ENCODE results near the gene WRNIP1.

WRNIP1 gene

DNA sequence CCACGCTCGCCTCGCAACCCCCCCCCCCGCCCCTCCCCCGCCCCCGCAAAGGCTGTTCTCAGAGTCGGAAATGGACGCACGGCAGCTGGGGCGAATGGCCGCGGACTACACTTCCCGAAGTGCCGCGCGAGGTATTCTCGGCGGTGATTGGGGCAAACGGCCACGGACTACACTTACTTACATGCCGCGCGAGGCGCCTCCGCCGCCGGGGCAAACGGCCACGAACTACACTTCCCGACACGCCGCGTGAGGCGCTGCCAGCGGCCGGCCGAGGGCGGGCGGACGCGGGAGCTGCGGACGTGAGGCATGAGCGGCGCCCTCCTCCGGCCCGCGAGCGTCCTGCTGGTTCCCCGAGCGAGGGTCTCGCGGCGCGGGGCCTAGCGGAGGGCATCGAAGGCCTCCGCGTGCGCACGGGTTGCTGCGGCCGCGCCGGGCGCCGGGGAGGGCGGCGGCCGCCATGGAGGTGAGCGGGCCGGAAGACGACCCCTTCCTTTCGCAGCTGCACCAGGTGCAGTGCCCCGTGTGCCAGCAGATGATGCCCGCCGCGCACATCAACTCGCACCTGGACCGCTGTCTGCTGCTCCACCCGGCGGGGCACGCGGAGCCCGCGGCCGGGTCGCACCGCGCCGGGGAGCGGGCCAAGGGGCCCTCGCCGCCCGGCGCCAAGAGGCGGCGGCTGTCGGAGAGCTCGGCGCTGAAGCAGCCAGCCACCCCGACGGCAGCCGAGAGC, at the start of gene WRNIP1:
Gene WRNIP1 (plus strand): TSS at position 228 of the 730 bp plus-strand sequence. CDS start 230 bp downstream, at position 458.
- DNase-seq, result peak; percentile 100

- no peak for DNase-seq
Observed at GRCh38 chr6:2715737-2716136, 49.5 kb upstream of the WRNIP1 start.

GRCh38 chr6:2716936-2717700, 48.1 kb upstream of the WRNIP1 start:
- no peak for DNase-seq

- no peak for DNase-seq
Observed at GRCh38 chr6:2718334-2719092, 46.7 kb upstream of the WRNIP1 start.

DNA sequence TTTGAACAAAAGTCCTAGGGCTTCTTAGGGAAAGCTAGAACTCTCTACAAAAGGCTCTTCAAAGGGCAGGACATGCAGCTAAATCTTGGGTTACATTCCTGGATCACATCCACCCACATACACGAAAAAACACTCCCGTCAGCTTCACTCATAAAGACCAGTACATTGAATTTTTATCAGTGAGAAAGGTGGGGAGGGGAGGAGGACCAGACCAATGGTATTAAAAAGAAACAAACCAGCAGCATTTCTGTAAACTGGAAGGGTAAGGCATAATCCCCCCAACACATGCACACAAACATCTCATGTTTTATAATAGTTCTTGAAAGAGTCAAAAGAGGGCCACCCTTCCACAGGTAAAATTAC, 46.1 kb upstream of the WRNIP1 start:
- no peak for DNase-seq

- DNase-seq, result no peak
Observed at GRCh38 chr6:2721219-2721618, 44.0 kb upstream of the WRNIP1 start.

GRCh38 chr6:2725364-2725988, 39.7 kb upstream of the WRNIP1 start:
- no peak for DNase-seq

GRCh38 chr6:2725999-2726567, 39.1 kb upstream of the WRNIP1 start:
- DNase-seq, result peak; percentile 46

- DNase-seq, result no peak
Observed at GRCh38 chr6:2729921-2730320, 35.3 kb upstream of the WRNIP1 start.

DNA sequence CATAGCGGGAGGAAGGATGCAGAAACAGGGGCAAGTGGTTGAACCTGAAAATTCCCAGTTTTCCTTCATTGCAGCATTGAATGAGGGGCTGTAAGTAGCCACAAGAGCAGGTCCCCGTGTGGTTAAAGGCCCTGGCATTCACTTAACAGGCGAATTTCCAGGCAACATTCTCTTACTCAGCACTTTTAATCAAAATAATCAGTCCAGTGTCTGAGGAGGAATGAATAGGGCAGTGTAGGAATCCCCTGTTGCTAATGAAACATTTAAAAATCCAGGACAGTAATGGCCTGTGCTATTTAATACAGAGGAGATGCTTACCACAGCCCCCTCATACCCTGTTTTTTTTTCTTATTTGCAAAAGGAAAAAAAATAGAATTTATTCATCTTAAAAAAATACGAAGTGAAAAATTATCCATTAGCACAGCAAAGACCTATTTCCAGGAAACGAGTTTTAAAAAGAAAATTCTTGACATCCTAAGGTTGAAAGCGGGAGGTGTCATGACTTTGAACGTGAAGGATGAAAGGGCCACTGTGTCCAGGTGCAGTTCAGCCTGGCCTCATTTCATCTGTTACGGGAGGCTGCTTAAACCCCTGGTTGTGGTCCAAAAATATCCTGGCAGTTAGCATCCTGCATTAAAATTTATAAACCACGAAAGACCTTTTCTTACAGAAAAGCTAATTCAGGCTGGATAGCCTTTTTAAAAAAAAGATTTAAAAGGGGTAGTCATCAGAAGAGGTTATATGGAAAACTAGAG, 34.7 kb upstream of the WRNIP1 start:
- no peak for DNase-seq

- no peak for DNase-seq
Observed at GRCh38 chr6:2731281-2731909, 33.8 kb upstream of the WRNIP1 start.

GRCh38 chr6:2732503-2733089, 32.6 kb upstream of the WRNIP1 start:
- no peak for DNase-seq

DNA sequence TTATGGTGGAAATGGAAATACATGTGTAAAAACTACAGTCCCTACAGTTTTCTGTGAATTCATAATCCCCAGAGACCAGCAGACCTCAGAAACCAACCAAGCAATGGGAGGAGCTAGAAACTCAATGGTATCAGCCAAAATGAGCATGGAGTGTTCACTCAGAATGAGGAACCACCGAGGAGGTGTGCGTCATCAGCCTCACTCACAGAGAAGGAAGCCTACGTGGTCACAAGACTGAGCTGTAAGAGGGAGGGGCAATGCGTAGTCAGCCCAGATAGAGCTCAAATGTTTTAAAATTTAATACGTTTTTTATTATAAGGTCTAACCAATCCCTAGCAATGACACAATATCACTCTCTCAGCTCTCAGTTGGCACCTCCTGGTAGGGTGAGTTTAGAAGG, 31.9 kb upstream of the WRNIP1 start:
- DNase-seq, result no peak

GRCh38 chr6:2733736-2734480, 31.3 kb upstream of the WRNIP1 start:
- DNase-seq, result no peak

DNA sequence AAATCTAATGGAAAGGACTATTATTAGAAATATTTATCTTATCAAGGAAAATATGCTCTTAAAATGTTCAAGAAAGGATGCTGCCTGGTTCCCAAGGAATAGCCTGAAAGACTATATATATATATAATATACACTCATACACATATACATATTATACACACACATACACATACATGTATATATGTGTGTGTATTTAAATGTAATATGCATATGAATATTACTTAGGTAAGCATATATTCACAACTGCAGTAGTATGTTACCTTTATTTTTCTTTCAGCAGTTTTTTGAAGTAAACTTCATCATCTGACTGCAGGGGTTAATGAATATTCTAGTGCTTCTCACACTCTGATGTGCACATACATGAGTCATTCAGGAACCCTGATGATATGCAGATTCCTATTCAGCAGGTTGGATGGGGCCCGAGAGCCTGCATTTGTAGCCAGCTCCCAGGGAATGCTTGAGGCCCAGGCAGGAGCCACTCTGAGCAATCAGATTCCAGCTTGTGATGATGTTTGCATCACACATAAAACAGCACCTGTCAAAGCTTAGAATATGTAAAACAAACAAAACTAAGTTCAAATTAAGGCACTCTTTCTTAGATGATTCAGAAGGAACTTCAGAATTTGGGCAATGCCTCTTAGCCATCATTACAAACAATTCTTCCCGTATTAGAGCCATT, 30.6 kb upstream of the WRNIP1 start:
- DNase-seq, result no peak

DNA sequence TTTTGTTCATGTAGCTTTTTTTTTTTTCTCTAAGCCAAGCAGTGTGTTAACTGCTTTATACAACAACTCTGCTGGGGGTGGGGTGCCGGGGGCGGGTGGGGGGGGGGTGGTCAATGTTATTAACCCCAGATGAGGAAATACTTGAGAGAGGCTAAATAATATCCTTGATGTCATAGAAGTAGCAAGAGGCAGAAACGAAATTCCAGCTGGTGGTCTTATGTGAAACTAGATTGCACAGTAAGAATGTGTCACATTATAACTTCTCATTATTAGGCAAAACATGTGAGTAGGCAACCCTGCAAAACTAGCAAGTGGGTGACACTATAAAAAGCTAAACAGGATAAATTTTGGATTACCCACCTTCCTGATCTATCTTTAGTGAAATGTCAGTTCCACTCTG, 27.3 kb upstream of the WRNIP1 start:
- no peak for DNase-seq

GRCh38 chr6:2738373-2738979, 26.7 kb upstream of the WRNIP1 start:
- DNase-seq, result peak; percentile 69

DNA sequence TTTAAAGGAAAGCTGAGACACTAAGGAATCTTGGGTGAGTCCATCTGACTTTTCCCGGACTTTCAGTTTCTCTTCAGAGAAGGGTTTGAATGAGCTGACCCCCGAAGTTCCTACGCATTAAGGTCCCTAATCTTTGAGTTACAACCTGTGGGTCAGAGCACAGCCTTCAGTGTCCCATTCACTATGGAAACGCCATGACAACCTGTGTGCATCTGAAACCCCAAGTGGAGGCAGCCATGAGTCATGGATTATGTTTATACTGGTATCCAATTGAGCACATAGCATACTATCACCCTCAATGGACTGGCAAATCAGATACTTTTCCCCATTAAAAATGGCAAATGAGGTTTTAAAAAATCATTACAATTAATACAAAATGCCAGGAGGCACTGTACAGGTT, 25.9 kb upstream of the WRNIP1 start:
- DNase-seq, result no peak

- no peak for DNase-seq
Observed at GRCh38 chr6:2740581-2740980, 24.6 kb upstream of the WRNIP1 start.

All from NCI-H69 (cell line).